ENCODE results near the gene GPSM1. TPM values are rescaled to one million over a fixed set of nuclear protein-coding genes. Genes with fewer than 3 reads are reported as not detected.

GPSM1 gene
- total RNA-seq, 1 experiment from 2014 or later, result 26.4 TPM

DNA sequence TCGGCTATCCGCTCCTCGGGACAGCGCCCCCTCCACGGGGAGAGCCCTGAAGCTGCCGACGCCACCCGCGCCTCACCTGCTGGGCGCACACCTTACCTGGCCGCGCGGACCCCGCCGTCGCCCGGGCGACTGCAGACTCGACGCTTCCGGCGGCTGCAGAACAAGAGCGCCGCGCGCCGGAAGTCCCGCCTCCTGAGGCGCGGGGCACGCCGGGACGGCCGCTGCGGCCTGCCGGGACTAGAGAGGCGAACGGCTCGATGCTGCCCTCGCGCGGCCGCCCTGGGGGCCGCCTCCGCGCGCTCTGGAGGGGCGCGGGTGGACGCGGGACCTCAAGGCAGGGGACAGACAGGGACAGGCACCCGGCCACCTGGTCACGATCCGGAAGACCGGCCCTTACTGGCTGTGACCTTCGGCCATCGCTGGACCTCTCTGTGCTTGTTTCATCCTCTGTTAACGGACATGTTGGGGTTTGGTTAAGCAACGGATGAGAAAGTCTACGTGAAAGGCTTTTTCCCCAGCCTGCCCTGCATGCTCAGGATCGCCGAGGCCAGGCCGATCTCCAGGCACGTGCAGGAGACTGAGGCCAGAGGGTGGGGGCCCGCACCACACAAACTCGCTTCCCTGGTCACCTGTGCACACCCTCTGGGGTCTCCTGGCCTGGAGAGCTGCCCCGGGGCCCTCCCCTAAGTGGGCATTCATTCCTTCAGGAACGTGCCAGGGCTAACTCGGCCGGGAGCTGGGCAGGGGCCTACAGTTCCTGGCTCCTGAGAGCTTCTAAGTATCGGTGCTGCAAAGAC is 72.9 kb downstream of the GPSM1 start, which contains the start of gene SNAPC4 (continued):
- peak; percentile 53; the same call in 1 of the 2 replicates for TF ChIP-seq ZFX (IDR thresholded peaks at IDR 0.05)
- peak; percentile 98 for TF ChIP-seq TCF7L2 (IDR thresholded peaks at IDR 0.05; ENCODE audit: borderline replicate concordance, extremely low read depth, insufficient read depth, insufficient read length)
- no peak for TF ChIP-seq ELF1 (IDR thresholded peaks at IDR 0.05; ENCODE audit: borderline replicate concordance, low read depth)
- TF ChIP-seq SRF (IDR thresholded peaks at IDR 0.05; ENCODE audit: low read depth), result no peak
- TF ChIP-seq, protein P1, sequence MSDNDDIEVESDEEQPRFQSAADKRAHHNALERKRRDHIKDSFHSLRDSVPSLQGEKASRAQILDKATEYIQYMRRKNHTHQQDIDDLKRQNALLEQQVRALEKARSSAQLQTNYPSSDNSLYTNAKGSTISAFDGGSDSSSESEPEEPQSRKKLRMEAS (IDR thresholded peaks at IDR 0.05), result peak; percentile 58; the same call in 1 of the 2 replicates
- peak; percentile 44 for TF ChIP-seq YY1 (IDR thresholded peaks at IDR 0.05; ENCODE audit: extremely low read depth, insufficient replicate concordance, low read depth, low read length)
- TF ChIP-seq EGR1 (IDR thresholded peaks at IDR 0.05; ENCODE audit: low read depth), result no peak

DNA sequence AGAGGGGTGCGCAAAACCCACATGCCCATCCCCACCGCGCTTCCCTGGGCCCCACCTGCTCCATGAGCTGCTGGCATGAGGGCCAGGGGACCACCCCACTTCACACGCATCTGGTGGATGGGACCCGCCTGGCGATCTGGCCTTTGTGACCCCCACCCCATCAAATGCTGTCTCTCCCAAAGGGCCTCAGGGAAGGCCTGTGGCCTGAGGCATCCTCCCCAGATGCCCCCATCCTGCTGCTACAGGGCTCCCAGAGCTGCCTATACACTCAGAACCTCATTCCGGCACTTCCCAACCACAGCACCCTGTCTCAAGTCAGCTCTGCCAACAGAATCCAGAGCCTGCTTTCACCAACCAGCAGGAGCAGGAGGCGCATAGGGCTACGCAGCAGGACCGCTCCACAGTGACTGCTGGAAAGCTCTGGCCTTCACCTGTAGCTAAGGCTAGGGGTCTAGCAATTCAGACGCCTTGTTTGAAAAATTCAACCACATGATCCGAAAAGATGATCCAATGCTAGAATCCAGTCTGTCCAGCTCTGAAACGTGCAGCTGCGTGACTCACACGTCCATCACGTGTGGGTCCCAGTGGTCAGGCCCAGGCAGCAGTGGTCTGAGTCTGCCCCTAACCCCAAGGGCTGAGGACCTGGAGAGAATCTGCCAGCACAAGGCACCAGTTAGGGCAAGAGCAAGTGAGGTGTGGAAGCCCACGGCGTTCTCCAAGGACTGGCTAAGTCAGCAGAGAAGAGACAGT is 74.0 kb downstream of the GPSM1 start:
- Histone ChIP-seq H2AFZ (ENCODE audit: low read depth, low read length, poor library complexity, severe bottlenecking) (no peak overlapping the region), H3K27me3 (ENCODE audit: insufficient read depth, low read length) (no peaks in the 10 kb centered on the region), H3K9ac (ENCODE audit: low read length) (0 out of 2 replicates have a peak overlapping the region, but pooled peaks have one; percentile 84), H3K36me3 (ENCODE audit: control insufficient read depth in 1 of 2, insufficient read depth in 2 of 2, low read length in 2 of 2) (peaks cover 43% of the 10 kb centered on the region in 2 experiments; a peak in 3 of 4 replicates), H3K79me2 (ENCODE audit: insufficient read depth, low read length) (peaks cover 39% of the 10 kb centered on the region), H3K4me3 (replicated peaks in 1 of 2; ENCODE audit: low read depth in 1 of 2, low read length in 2 of 2) (no peak overlapping the region), H3K27ac (ENCODE audit: low read depth, low read length) (peak overlapping the region; percentile 22; the same call in 1 of the 2 replicates), H3K4me1 (ENCODE audit: control insufficient read depth in 1 of 2, insufficient read depth in 2 of 2, low read length in 2 of 2) (peaks cover 7 to 16% of the 10 kb centered on the region in 2 experiments), H3K9me2 (ENCODE audit: insufficient read depth) (no peaks in the 10 kb centered on the region), H3K9me3 (ENCODE audit: control insufficient read depth in 1 of 2, insufficient read depth in 1 of 2, low read depth in 1 of 2, low read length in 2 of 2) (no peaks in the 10 kb centered on the region), H4K20me1 (ENCODE audit: insufficient read depth) (no peaks in the 10 kb centered on the region), H3K4me2 (ENCODE audit: low read length) (no peak overlapping the region)
- ChIA-PET POLR2A (interaction anchor here (1.0 kb wide), 1 partner anchor 38 kb away, joined by 3 read pairs; no protein-coding TSS in a partner anchor), RAD21 (ENCODE audit: low non-redundant PET in 1 of 2, low total read pairs in 2 of 2, uncharacterized antibody in 2 of 2, unreplicated experiment in 2 of 2) (no interaction called here), CTCF (interaction anchor here (0.6 to 1.4 kb wide), 6 partner anchors 9 to 89 kb away, joined by 3 to 8 read pairs (median 4); partner anchors contain the start of gene DNLZ)
- no TSS peak for BruUV-seq (replicated peaks)
- intact Hi-C loops (cut with micrococcal nuclease), result loop anchor here (2.0 kb wide), 1 partner anchor 63 kb away; no protein-coding TSS in a partner anchor
- DNase-seq (ENCODE audit: low read depth, low spot score) (no peak), ATAC-seq (no peak)
- TF ChIP-seq, protein P2, sequence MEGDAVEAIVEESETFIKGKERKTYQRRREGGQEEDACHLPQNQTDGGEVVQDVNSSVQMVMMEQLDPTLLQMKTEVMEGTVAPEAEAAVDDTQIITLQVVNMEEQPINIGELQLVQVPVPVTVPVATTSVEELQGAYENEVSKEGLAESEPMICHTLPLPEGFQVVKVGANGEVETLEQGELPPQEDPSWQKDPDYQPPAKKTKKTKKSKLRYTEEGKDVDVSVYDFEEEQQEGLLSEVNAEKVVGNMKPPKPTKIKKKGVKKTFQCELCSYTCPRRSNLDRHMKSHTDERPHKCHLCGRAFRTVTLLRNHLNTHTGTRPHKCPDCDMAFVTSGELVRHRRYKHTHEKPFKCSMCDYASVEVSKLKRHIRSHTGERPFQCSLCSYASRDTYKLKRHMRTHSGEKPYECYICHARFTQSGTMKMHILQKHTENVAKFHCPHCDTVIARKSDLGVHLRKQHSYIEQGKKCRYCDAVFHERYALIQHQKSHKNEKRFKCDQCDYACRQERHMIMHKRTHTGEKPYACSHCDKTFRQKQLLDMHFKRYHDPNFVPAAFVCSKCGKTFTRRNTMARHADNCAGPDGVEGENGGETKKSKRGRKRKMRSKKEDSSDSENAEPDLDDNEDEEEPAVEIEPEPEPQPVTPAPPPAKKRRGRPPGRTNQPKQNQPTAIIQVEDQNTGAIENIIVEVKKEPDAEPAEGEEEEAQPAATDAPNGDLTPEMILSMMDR (IDR thresholded peaks at IDR 0.05 in 2 of 3, conservative IDR thresholded peaks at IDR 0.05 in 1 of 3; ENCODE audit: borderline replicate concordance in 1 of 3, insufficient read depth in 1 of 3, low read depth in 2 of 3, low read length in 2 of 3), result no peak
- no peak for TF ChIP-seq RAD21 (IDR thresholded peaks at IDR 0.05; ENCODE audit: low read depth)
- TF ChIP-seq EZH2phosphoT487 (IDR thresholded peaks at IDR 0.05; ENCODE audit: borderline replicate concordance), result no peak
- no peak for TF ChIP-seq FOSL1 (IDR thresholded peaks at IDR 0.05; ENCODE audit: low read depth)
- TF ChIP-seq ZNF274 (IDR thresholded peaks at IDR 0.05; ENCODE audit: low read depth, low read length), result no peak
- TF ChIP-seq, protein P1 (IDR thresholded peaks at IDR 0.05), result no peak
- no peak for TF ChIP-seq ELF1 (IDR thresholded peaks at IDR 0.05; ENCODE audit: borderline replicate concordance, low read depth)
- TF ChIP-seq, protein P3, sequence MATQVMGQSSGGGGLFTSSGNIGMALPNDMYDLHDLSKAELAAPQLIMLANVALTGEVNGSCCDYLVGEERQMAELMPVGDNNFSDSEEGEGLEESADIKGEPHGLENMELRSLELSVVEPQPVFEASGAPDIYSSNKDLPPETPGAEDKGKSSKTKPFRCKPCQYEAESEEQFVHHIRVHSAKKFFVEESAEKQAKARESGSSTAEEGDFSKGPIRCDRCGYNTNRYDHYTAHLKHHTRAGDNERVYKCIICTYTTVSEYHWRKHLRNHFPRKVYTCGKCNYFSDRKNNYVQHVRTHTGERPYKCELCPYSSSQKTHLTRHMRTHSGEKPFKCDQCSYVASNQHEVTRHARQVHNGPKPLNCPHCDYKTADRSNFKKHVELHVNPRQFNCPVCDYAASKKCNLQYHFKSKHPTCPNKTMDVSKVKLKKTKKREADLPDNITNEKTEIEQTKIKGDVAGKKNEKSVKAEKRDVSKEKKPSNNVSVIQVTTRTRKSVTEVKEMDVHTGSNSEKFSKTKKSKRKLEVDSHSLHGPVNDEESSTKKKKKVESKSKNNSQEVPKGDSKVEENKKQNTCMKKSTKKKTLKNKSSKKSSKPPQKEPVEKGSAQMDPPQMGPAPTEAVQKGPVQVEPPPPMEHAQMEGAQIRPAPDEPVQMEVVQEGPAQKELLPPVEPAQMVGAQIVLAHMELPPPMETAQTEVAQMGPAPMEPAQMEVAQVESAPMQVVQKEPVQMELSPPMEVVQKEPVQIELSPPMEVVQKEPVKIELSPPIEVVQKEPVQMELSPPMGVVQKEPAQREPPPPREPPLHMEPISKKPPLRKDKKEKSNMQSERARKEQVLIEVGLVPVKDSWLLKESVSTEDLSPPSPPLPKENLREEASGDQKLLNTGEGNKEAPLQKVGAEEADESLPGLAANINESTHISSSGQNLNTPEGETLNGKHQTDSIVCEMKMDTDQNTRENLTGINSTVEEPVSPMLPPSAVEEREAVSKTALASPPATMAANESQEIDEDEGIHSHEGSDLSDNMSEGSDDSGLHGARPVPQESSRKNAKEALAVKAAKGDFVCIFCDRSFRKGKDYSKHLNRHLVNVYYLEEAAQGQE (IDR thresholded peaks at IDR 0.05; ENCODE audit: low read depth), result no peak
- TF ChIP-seq SP1 (IDR thresholded peaks at IDR 0.05; ENCODE audit: low read depth), result no peak
- TF ChIP-seq JUND (IDR thresholded peaks at IDR 0.05), result no peak
- no peak for TF ChIP-seq EZH2 (IDR thresholded peaks at IDR 0.05)
- no peak for TF ChIP-seq ZFX (IDR thresholded peaks at IDR 0.05)
- TF ChIP-seq SRF (IDR thresholded peaks at IDR 0.05; ENCODE audit: low read depth), result no peak

Measured in HCT116 (cell line).